PC-9 (cell line): ENCODE measurements around the gene PPM1E. TPM values are rescaled to one million over a fixed set of nuclear protein-coding genes. Genes with fewer than 3 reads are reported as not detected.

Source experiments
- BruUV-seq: library from RNA; stranded (reverse); fragments of 400-500 nt; replicated peaks from 2 replicates; lab custom pipeline; 2021; lab: Mats Ljungman, UMichigan
- CTCF ChIA-PET: fragments of 300-600 bp; sonication (Branson Sonifier 250); formaldehyde crosslinking; loops from one replicate; lab custom pipeline; 2022; ENCODE audit warnings: antibody characterized with exemption; lab: Charles Lee
- POLR2A ChIA-PET: fragments of 300-600 bp; sonication (Branson Sonifier 250); formaldehyde crosslinking; loops from one replicate; lab custom pipeline; 2022; ENCODE audit warnings: antibody characterized with exemption; ENCODE audit not compliant: unreplicated experiment; lab: Charles Lee
- DNase-seq, 2 experiments: peaks; one replicate each; pipeline versions ENCODE4 v3.0.0 to v3.0.0-alpha.2; 2015 to 2022; ENCODE audit warnings: mixed read lengths in 1 of 2
- H2AFZ ChIP-seq: fragments of 200-600 bp; sonication (generic); 2 replicates; pipeline ENCODE4 v1.8.1; 2017; ENCODE audit warnings: antibody characterized with exemption
- H3F3A ChIP-seq: fragments of 200-600 bp; sonication (generic); 2 replicates; pipeline ENCODE4 v1.8.1; 2017; ENCODE audit warnings: antibody characterized with exemption, mild to moderate bottlenecking, low read depth; ENCODE audit not compliant: insufficient read depth
- H3K27ac ChIP-seq: fragments of 200-600 bp; sonication (generic); 2 replicates; pipeline ENCODE4 v1.6.1; 2016; ENCODE audit warnings: mixed run types
- H3K27me3 ChIP-seq: fragments of 200-600 bp; sonication (generic); 2 replicates; pipeline ENCODE4 v1.6.1; 2016; ENCODE audit warnings: low read depth, mixed run types; ENCODE audit not compliant: insufficient read depth
- H3K36me3 ChIP-seq: fragments of 200-600 bp; sonication (generic); 2 replicates; pipeline ENCODE4 v1.6.1; 2016; ENCODE audit warnings: low read depth, mixed run types
- H3K4me1 ChIP-seq: fragments of 200-600 bp; sonication (generic); replicated peaks from 2 replicates; pipeline ENCODE4 v1.6.1; 2016; ENCODE audit warnings: mixed run types; ENCODE audit not compliant: insufficient read depth
- H3K4me2 ChIP-seq: fragments of 200-600 bp; sonication (generic); 2 replicates; pipeline ENCODE4 v1.6.1; 2017; ENCODE audit warnings: mixed run types
- H3K4me3 ChIP-seq: fragments of 200-600 bp; sonication (generic); 2 replicates; pipeline ENCODE4 v1.6.1; 2016; ENCODE audit warnings: mixed run types
- H3K79me2 ChIP-seq: fragments of 200-600 bp; sonication (generic); 2 replicates; pipeline ENCODE4 v1.6.1; 2017; ENCODE audit warnings: low read depth, mixed run types
- H3K9me2 ChIP-seq: fragments of 200-600 bp; sonication (generic); 2 replicates; pipeline ENCODE4 v1.8.1; 2017; ENCODE audit warnings: mild to moderate bottlenecking; ENCODE audit not compliant: insufficient read depth
- H3K9me3 ChIP-seq: fragments of 200-600 bp; sonication (generic); 2 replicates; pipeline ENCODE4 v1.8.1; 2016; ENCODE audit warnings: low read depth; ENCODE audit not compliant: insufficient read depth
- H4K20me1 ChIP-seq: fragments of 200-600 bp; sonication (generic); 2 replicates; pipeline ENCODE4 v1.8.1; 2017; ENCODE audit not compliant: insufficient read depth
- EZH2 ChIP-seq: fragments of 200-600 bp; sonication (generic); IDR thresholded peaks from 2 replicates; pipeline ENCODE4 v1.8.0; 2017; ENCODE audit warnings: antibody characterized with exemption, low read depth
- intact Hi-C: fragments of 100-400 bp; cut with micrococcal nuclease; formaldehyde crosslinking; loops from one replicate; pipeline ENCODE4 v1.10.0; 2022; ENCODE audit not compliant: unreplicated experiment
- total RNA-seq: library from RNA; stranded (reverse); gene quantifications from 2 replicates; pipeline ENCODE4 v1.2.3, GENCODE V29; 2021
- TF ChIP-seq, protein P1 (sequence below): fragments of 200-600 bp; sonication (generic); conservative IDR thresholded peaks from 2 replicates; pipeline ENCODE4 v1.6.1; 2017; ENCODE audit warnings: mixed run types, antibody characterized with exemption, mild to moderate bottlenecking, moderate library complexity

Gene PPM1E
- total RNA-seq, 1 experiment from 2014 or later = 0.04 TPM

DNA sequence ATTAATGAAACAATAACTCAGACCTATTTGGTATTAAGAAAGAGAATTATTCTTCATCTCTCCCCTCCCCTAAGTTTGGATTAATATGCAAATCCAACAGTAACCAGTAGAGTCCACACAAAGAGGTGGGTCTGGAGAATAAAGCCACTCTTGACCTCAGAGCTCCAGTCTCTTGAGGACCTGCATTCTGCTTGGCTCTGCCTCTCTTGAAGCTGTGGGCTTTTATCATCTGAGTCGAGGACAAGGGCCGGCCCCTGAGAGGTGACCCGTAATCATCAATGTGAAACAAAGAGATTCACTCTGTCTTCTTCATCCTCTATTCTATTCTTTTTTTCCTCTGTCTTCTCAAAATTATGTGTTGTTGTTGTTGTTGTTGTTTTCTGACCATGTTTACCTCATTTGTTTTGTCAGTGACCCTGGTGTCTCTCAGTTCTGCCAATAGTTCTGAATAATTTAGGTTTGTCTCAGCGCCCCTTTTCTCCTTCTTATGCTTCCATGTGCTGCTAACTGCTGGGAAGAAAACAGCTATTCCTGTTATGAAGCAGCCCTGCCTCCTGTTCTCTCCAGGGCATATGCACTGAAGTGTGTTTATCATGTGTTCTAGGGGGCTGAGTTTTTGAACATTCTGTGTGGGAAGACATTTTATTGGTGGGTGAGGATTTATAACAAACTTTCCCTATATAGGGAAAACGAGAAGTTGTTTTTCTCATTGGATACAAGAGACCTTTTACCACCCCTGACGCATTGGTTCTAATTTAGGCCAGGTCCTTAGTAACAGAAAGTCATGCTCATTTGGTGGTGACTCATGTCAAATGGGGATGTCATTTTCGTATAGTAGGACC, 215.2 kb downstream of the PPM1E start:
- CTCF ChIA-PET = no interaction called here
- BruUV-seq = no TSS peak

GRCh38 chr17:58974354-58974753, 218.7 kb downstream of the PPM1E start:
- no peaks in the 10 kb centered on the region for H3K79me2 ChIP-seq
- no peak for DNase-seq
- TF ChIP-seq, protein P1, sequence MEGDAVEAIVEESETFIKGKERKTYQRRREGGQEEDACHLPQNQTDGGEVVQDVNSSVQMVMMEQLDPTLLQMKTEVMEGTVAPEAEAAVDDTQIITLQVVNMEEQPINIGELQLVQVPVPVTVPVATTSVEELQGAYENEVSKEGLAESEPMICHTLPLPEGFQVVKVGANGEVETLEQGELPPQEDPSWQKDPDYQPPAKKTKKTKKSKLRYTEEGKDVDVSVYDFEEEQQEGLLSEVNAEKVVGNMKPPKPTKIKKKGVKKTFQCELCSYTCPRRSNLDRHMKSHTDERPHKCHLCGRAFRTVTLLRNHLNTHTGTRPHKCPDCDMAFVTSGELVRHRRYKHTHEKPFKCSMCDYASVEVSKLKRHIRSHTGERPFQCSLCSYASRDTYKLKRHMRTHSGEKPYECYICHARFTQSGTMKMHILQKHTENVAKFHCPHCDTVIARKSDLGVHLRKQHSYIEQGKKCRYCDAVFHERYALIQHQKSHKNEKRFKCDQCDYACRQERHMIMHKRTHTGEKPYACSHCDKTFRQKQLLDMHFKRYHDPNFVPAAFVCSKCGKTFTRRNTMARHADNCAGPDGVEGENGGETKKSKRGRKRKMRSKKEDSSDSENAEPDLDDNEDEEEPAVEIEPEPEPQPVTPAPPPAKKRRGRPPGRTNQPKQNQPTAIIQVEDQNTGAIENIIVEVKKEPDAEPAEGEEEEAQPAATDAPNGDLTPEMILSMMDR = no peak
- no peak for TF ChIP-seq EZH2
- H3K9me2 ChIP-seq = no peaks in the 10 kb centered on the region
- H3K4me3 ChIP-seq = no peak overlapping the region
- H3K4me2 ChIP-seq = no peak overlapping the region
- intact Hi-C loops = no loop called here
- no peaks in the 10 kb centered on the region for H4K20me1 ChIP-seq
- H3K9me3 ChIP-seq = no peaks in the 10 kb centered on the region
- CTCF ChIA-PET = no interaction called here
- H3K27me3 ChIP-seq = no peaks in the 10 kb centered on the region
- H2AFZ ChIP-seq = no peak overlapping the region
- H3F3A ChIP-seq = no peaks in the 10 kb centered on the region
- BruUV-seq = no TSS peak
- POLR2A ChIA-PET = interaction anchor here (0.6 kb wide), 2 partner anchors 15 to 1154 kb away, joined by 6 to 23 read pairs; no protein-coding TSS in a partner anchor
- no peaks in the 10 kb centered on the region for H3K4me1 ChIP-seq
- no peak overlapping the region for H3K27ac ChIP-seq
- no peaks in the 10 kb centered on the region for H3K36me3 ChIP-seq

More for the DNA sequence above, 215.2 kb downstream of the PPM1E start:
- no peaks in the 10 kb centered on the region for H3K9me3 ChIP-seq
- no peaks in the 10 kb centered on the region for H3K27me3 ChIP-seq
- H3K9me2 ChIP-seq = no peaks in the 10 kb centered on the region
- intact Hi-C loops = no loop called here
- H3K4me1 ChIP-seq = no peaks in the 10 kb centered on the region
- no peak overlapping the region for H3K27ac ChIP-seq
- POLR2A ChIA-PET = no interaction called here
- H3F3A ChIP-seq = no peaks in the 10 kb centered on the region
- no peak for DNase-seq
- H4K20me1 ChIP-seq = no peaks in the 10 kb centered on the region
- H3K4me3 ChIP-seq = no peak overlapping the region
- no peaks in the 10 kb centered on the region for H3K79me2 ChIP-seq
- H2AFZ ChIP-seq = no peak overlapping the region
- TF ChIP-seq, protein P1 = no peak
- no peak for TF ChIP-seq EZH2
- H3K36me3 ChIP-seq = no peaks in the 10 kb centered on the region
- no peak overlapping the region for H3K4me2 ChIP-seq

- Histone ChIP-seq H3K79me2 (no peaks in the 10 kb centered on the region), H3K27me3 (no peaks in the 10 kb centered on the region), H3K9me2 (no peaks in the 10 kb centered on the region), H4K20me1 (no peaks in the 10 kb centered on the region), H3K27ac (no peak overlapping the region), H3K4me2 (no peak overlapping the region), H3K36me3 (no peaks in the 10 kb centered on the region), H3F3A (no peaks in the 10 kb centered on the region), H3K9me3 (no peaks in the 10 kb centered on the region), H2AFZ (no peak overlapping the region), H3K4me3 (no peak overlapping the region), H3K4me1 (no peaks in the 10 kb centered on the region)
- TF ChIP-seq EZH2 = no peak
- TF ChIP-seq, protein P1 = no peak
- POLR2A ChIA-PET = no interaction called here
- no TSS peak for BruUV-seq
- intact Hi-C loops = no loop called here
- CTCF ChIA-PET = no interaction called here
- no peak for DNase-seq
These were observed 220.9 kb downstream of the PPM1E start for GRCh38 chr17:58976541-58976940.
